NB4 (cell line): Measurements from ENCODE around the gene MED26.

ENCODE experiments used
- CTCF ChIP-seq: IDR thresholded peaks from one replicate; pipeline ENCODE4 v1.5.1; 2012; ENCODE audit warnings: low read depth, low read length
- MAX ChIP-seq: IDR thresholded peaks from 2 replicates; pipeline ENCODE4 v1.6.1; 2011; ENCODE audit warnings: low read depth, low read length
- POLR2A ChIP-seq: IDR thresholded peaks from 2 replicates; pipeline ENCODE4 v1.6.1; 2011; ENCODE audit warnings: mild to moderate bottlenecking; ENCODE audit not compliant: insufficient read length; ENCODE audit errors: extremely low read depth

- TF ChIP-seq CTCF (no peak), MAX (no peak), POLR2A (no peak)
Observed at GRCh38 chr19:16566161-16566560, 61.8 kb downstream of the MED26 start.
